Activated CD8-positive, alpha-beta memory T cell treated with anti-CD3 and anti-CD28 coated beads for 48 hours (primary cell): ENCODE measurements around the gene DOHH.
"Not testable (repeated sequence)": the region's sequence is repeated elsewhere in the genome, so short reads cannot be mapped to it uniquely, and the experiment has no call there.

Experiments used
- DNase-seq, 3 experiments: peaks; one replicate each; pipeline ENCODE4 v3.0.0-alpha.2; 2020; ENCODE audit warnings: low read depth in 2 of 3, low spot score in 2 of 3

DOHH gene

GRCh38 chr19:3462991-3463713, 37.3 kb downstream of the DOHH start:
- no peak for DNase-seq

GRCh38 chr19:3459965-3460582, 40.4 kb downstream of the DOHH start:
- DNase-seq, result no peak

- DNase-seq, result no peak
These were observed 41.2 kb downstream of the DOHH start for GRCh38 chr19:3459089-3459881.

- DNase-seq, result no peak
These were observed 42.0 kb downstream of the DOHH start for GRCh38 chr19:3458229-3459088.

GRCh38 chr19:3457528-3458228, 42.8 kb downstream of the DOHH start:
- DNase-seq, result no peak

GRCh38 chr19:3456925-3457527, 43.4 kb downstream of the DOHH start:
- no peak for DNase-seq

GRCh38 chr19:3455960-3456601, 44.4 kb downstream of the DOHH start:
- no peak for DNase-seq

GRCh38 chr19:3455393-3455955, 45.0 kb downstream of the DOHH start:
- DNase-seq, result no peak

- no peak for DNase-seq
These were observed 45.6 kb downstream of the DOHH start for GRCh38 chr19:3454656-3455392.

GRCh38 chr19:3453840-3454239, 46.6 kb downstream of the DOHH start:
- no peak for DNase-seq

GRCh38 chr19:3452942-3453214, 47.6 kb downstream of the DOHH start:
- not testable (repeated sequence) for DNase-seq

GRCh38 chr19:3452171-3452941, 48.1 kb downstream of the DOHH start:
- no peak for DNase-seq

- DNase-seq, result no peak
These were observed 49.0 kb downstream of the DOHH start for GRCh38 chr19:3451451-3451866.

GRCh38 chr19:3450796-3451411, 49.6 kb downstream of the DOHH start:
- no peak for DNase-seq

GRCh38 chr19:3448616-3449334, 51.7 kb downstream of the DOHH start:
- no peak for DNase-seq

GRCh38 chr19:3446657-3447056, 53.8 kb downstream of the DOHH start:
- DNase-seq, result not testable (repeated sequence)

GRCh38 chr19:3444695-3445234, 55.7 kb downstream of the DOHH start:
- DNase-seq, result no peak
